HG02798 (cell line): ENCODE measurements around the gene SRP19.
"Not testable (repeated sequence)": the region's sequence is repeated elsewhere in the genome, so short reads cannot be mapped to it uniquely, and the experiment has no call there.

ENCODE experiments used
- ATAC-seq: cut with Tn5 transposase; IDR thresholded peaks from one replicate; pipeline ENCODE4 v1.9.1; 2021; ENCODE audit warnings: mild to moderate bottlenecking; ENCODE audit not compliant: unreplicated experiment, poor library complexity

SRP19 gene

DNA sequence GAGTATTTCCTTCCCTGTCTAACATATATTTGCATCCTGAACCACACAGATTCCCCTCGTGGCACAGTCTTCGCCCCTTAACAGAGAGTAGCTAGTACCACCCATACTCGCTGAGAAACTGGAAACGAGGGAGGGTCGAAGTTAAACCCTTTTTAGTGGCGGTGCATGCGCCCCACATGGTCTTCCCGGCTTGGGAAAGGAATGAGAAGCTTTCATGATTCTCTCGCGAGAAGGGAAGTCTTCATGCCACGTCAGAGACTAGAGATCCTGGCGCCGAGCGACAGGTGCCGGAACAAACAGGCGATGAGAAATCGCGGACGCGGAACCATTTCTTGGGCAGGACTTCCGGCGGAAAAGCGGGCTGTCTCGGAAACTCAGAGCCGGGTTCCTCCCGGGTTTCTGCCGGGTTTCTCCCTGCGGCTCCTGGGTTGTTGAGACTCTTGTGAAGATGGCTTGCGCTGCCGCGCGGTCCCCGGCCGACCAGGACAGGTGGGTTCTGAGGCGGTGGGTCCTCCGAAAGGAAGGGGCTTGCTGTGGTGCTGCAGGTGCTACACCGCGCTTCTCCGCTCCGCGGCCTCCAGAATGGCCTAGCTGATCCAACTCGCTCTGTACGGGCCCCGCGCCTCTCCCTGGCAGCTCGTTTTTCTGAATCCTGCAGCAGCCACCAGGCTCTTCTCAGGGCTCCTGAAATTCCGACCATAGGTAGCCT lies at the start of gene SRP19:
Gene SRP19 (plus strand): TSS at position 359 of the 709 bp plus-strand sequence. CDS start 90 bp downstream, at position 449.
- ATAC-seq = peak; percentile 99

DNA sequence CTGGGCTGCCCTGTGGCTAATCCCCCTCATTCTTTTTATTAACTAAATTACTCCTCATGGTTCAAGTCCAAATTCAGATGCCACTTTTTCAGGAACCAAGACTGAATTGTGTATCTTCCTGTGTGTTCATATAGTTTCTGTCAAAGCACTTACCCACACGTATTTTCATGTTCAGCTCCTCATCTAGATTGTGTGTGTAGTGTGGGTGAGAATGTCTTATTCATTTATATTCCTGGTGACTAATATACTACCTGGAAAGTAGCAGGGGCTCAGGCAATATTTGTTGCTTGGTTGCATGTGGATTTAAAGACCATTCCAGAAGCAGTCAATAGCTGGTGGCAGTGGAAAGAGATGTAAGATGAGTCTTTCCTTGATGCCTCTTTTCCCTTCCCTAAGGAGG lies 48.5 kb upstream of the SRP19 start:
- no peak for ATAC-seq

DNA sequence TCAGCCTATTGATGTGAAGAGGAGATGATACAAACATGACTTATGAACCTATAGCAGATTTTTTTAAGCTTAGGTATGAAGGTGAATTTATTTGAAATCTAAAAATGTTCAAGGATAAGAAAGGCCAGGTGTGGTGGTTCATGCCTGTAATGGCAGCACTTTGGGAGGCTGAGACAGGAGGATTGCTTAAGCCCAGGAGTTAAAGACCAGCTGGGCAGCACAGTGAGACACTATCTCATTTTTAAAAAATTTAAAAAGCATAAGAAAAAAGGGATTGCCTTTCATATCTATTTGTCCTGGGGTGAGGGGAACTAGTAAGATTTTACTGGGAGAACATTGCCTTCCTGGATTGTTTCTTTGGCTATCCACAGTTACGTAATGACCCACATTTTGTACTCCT lies 40.8 kb upstream of the SRP19 start:
- ATAC-seq = no peak

DNA sequence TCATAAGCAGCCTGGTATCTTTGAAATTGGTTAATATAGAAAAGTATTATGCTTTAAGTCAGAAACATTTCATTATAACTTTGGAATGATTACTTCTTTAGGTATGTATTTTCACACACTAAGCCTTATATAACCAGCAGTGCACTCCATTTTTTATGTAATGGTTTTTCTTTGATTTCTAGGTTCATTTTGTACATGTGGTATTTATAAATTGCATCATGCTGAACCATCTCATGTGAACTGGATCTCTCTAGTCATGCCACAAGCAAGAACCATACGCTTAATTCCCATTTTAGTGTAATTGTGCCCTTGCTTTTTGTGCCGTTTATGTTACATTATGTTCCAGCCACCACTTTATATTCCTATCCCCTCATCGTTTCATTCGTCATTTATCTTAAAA lies 38.6 kb upstream of the SRP19 start:
- no peak for ATAC-seq

DNA sequence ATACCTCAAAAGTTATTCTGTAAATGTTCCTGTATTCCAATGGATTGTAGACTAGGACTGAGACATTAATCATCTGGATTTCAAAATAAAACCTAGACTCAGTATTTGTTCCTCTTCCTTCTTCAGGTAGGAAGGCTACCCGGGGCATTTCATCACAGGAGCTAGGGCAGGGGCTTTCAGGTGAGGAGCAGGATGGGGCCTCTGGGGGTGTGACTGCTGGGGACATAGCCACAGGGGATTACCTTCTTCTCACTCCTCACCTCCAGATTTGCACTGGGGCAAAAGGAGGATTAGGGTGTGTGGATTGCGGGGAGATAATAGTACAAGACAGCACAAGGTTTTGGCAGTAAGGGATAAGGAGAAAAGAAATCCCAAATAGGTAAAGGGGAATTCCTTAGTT lies 37.9 kb upstream of the SRP19 start:
- ATAC-seq = no peak

DNA sequence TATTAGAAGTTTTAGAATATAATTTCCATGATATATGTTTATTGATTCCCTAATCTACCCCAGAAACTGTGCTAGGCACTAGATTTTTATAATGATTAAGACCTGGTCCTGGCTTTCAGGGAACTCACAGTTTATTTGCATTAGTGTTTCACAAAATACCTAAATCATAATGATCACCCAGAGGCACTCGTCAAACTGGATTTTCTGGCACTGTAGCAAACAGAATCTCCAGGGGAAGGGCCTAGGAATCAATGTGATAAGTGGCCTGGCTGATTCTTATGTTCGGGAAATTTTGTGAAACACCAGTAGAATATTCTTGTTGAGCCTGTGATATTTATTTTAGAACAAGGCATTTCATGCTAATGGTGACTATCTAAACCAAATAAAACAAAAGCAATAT lies 37.4 kb upstream of the SRP19 start:
- no peak for ATAC-seq

DNA sequence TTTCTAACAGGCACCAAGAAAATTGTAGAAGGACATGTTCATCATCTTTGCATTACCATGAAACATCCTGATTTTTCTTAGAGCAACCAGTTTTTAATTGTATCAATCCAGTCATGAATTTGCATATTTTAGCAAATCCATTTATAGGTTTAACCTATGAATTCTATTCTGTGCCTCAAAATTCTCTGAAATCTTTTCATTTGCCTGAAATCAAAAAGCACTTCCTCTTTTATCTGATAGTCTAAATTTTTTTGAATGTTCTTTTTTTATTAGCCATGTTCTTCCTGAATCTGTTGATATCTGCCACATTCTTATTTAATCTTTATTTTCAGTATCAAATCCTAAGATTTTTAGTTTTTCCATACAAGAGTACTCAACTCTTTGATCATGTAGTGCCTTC lies 36.9 kb upstream of the SRP19 start:
- no peak for ATAC-seq

DNA sequence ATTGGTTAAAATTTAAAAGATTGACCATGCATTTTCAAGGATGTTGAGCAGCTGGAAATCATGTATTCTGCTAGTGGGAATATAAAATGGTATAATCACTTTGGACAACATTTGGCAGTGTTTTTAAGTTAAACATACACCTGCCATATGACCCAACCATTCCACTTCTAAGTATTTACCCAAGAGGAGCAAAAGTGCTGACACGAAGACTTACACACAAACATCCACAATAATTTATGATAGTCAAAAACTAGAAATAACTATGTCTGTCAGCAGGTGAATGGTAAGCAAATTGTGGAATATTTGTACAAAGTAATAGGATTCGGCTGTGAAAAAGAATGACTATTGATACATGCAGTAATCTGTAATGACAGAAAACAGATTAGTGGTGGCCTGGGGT lies 30.7 kb upstream of the SRP19 start:
- ATAC-seq = no peak

DNA sequence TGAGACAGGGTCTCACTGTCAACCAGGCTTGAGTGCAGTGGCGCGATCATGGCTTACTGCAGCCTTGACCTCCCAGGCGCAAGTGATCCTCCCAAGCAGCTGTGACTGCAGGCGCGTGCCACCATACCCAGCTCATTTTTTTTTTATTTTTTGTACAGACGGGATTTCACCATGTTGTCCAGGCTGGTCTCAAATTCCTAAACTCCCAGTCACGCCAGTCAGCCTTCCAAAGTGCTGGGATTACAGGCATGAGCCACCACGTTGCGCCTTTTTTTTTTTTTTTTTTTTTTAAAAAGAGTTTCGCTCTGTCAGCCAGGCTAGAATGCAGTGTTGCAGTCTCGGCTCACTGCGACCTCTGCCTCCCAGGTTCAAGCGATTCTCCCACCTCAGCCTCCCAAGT lies 27.1 kb upstream of the SRP19 start:
- ATAC-seq = no peak

DNA sequence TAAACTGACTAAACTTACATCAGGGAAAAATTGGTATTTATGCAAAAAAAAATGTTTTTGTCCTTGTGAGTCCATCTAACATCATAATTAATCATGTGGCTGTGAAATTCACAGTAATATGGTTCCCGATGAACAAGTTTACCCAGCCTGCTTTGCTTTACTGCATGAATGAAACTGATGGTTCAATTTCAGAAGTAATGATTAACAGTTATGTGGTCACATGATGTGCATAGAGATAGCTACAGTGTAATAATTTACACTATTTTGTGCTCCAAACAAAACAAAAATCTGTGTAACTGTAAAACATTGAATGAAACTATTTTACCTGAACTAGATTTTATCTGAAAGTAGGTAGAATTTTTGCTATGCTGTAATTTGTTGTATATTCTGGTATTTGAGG lies 16.6 kb upstream of the SRP19 start:
- no peak for ATAC-seq

DNA sequence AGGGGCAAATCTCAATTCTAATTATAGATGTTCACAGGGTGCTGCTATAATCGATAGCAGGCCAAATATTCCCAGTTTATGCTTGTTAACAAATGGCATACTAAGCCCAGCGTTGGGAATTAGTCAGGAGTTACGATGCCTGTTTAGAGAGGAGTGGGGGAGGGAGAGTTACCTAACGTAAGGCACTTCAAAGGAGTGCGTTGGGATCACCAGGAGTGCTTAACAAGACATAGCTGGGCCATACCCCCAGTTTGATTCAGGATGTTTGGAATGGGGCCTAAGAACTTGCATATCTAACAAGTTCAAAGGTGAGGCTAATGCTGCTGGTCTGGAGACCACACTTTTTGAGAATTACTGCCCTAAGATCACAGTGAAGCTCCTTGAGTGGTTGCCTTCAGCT lies 14.5 kb upstream of the SRP19 start:
- no peak for ATAC-seq

DNA sequence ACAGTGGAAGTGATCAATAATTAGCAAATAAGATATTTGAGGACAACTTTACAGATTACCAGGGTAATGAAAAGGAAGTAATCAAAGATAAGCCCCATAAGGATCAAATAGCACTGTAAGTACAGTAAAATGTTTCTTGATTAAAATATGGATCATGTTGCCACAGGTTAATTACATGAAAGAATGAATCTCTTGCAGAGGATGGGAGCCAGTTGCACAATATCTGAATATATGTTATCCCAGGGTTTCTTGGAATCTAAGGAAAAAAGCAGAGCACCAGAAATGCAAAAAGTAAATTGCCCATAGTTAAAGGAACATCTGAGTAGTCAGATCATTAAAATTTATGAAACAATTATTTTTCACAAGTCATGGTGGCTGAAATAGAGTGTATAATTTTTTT lies 13.8 kb upstream of the SRP19 start:
- no peak for ATAC-seq

DNA sequence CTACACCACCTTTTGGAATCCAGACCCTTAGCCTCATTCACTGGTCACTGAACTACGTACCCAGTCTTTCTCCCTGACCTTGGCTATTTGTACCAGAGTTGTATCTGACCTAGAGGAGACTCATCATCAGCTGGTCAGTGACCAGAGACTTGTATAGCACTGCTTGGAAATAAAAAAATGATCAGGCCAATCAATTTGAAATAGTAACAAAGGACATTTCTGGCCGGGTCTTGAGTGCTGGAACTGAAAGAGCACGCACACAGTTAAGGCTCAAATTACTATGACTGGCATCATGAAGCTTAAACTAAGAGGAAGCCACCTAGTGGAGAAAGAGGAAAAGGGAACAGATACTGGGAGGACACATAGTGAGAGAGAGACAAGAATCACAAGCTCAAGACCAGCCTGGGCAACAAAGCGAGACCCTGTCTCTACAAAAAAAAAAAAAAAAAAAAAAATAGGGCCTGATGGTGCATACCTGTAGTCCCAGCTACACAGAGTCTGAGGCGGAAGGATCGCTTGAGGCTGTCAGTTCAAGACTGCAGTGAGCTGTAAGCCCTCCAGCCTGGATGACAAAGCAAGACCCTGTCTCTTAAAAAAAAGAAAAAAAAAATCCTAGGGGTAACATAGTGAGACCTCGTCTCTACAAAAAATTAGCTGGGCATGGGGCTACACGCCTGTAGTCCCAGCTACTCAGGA lies 12.8 kb upstream of the SRP19 start:
- ATAC-seq = peak; percentile 99

DNA sequence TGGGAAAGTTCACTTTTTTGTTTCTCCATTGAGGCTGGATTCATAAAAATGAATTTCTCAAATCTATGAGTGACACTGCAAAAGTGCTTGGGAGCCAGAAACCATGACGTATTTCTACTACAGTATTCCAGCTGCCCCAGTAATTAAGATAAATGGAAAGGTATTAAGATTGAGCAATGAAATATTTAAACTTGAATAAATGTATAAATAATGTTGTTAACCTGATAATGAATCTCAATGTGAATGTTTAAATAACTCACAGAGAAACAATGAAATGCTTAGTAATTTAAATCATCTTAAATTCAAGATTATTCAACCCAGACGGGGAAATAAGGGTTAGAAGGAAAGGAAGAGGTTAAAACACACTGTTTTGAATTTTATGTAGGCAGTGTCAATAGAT lies 11.2 kb upstream of the SRP19 start:
- ATAC-seq = no peak

DNA sequence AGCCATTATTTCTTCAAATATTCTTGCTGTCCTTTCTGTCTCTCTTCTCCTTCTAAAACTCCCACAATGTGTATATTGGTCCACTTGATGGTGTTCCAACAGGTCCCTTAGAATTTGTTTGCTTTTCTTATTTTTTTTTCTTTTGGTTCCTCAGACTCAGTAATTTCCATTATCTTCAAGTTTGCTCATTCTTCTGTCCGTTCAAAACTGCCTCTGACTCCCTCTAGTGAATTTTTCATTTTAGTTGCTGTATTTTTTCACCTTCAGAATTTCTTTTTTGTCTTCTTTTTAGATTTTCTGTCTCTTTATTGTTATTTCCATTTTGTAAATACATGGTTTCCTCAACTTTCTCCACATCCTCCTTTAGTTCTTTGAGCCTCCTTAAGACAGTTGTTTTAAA lies 6.4 kb upstream of the SRP19 start:
- no peak for ATAC-seq

DNA sequence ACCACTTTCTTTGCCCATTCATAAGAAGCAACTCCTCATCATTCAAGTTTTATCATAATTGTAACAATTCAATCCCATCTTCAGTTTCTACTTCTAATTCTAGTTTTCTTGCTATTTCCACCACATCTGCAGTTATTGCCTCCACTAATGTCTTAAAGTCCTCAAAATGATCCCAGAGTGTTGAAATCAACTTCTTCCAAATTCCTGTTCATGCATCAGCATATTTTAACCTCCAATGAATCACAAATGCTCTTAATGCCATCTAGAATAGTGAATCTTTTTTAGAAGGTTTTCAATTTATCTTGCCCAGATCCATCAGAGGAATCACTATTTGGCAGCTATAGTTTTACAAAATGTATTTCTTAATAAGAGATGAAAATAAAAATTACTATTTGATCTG lies 3.2 kb upstream of the SRP19 start:
- ATAC-seq = no peak

DNA sequence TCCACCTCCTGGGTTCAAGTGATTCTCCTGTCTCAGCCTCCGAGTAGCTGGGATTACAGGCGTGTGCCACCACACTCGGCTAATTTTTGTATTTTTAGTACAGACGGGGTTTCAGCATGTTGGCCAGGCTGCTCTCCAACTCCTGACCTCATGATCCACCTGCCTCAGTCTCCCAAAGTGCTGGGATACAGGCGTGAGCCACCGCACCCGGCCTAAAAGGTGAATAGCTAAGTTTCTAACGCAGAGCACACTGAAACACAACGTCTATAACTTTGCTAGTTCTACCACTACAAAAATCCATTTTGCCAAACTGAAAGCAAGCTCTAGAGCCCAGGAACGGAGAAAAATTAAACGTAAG lies 537 bp upstream of the SRP19 start:
- ATAC-seq = not testable (repeated sequence)

DNA sequence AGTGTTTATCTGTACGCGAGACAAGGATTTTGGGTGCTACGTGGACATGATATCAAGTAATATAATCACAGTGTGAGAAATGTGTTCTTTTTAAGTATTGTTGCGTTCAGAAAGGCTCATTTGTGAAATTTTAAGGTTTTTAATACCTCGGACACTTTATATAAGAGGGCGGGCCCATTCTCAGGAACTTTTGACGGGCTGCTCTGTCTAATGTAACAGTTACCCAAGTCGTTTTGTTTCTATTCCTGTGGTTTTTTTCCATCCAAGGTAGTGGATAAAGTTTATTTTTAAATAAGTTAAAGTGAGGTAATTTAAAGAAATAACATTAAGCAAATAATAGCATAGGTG lies 525 bp downstream of the SRP19 start:
- no peak for ATAC-seq

DNA sequence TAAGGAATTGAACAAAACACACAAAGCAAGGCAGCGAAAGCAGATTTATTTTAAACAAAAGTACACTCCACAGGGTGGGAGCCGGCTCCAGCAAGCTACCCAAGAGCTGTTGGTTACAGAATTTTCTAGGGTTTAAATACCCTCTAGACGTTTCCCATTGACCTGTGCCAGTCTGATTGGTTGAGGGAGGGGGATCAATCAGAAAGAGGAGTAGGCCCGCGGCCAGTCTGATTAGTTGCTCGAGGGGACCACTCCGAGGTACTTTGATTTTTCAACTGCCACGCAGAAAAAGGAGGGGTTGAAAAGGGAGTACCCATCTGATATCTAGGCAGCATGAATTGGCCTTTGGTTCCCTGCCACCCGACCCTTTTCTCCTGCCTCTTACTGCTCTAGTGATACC lies 998 bp downstream of the SRP19 start:
- no peak for ATAC-seq

DNA sequence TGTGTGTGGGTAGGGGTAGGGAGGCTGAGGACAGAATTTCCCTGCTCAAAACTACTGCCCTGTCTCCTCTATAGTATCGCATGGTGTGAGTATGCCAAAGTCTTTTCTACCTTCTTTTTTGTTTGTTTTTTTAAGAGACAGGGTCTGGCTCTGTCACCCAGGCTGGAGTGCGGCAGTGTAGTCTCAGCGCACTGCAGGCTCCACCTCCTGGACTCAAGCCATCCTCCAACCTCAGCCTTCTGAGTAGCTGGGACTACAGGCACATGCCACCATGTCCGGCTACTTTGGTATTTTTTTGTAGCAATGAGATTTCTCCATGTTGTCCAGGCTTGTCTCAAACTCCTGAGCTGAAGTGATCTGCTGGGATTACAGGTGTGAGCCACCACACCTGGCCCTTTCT lies 2.5 kb downstream of the SRP19 start:
- ATAC-seq = no peak

DNA sequence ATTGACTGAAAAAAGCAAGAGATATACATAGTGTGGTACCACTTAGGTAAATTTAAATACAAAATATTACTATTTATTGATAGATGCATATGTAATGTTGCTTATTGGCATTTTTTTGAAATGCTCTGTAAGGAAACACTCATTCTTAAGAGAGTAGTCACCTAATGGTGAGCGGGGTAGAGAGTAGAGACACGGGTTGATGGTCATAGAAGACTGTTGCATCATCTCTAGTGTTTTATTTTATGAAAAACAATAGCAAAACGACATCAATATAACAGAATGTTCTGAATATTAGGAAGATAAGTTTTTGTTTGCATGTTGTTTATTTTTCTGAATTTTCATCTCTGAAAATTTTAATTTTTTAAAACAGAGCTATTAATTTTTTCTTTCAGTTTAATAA lies 4.0 kb downstream of the SRP19 start:
- ATAC-seq = no peak

DNA sequence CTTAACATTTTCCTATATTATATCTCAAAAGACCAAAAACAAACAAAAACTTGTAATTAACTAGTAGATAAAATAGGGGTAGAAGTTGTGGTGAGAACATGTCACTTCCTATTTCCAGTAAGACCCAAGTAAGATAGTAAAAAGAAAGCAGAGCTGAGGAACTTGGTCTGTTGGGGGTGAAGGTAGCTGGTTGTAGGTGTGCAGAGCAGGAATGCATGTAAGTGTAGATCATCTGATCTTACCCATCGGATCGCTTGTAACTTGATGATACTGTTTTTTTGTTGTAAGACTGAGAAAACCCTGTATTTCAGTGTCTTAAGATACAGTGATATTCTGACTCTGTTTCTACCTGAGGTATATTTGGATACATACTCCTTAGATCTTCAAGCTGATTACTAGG lies 5.7 kb downstream of the SRP19 start:
- no peak for ATAC-seq
